GM20000 (cell line): ENCODE results near the gene ABHD14A.
"Not testable (repeated sequence)": the region's sequence is repeated elsewhere in the genome, so short reads cannot be mapped to it uniquely, and the experiment has no call there.

Experiments used
- DNase-seq: peaks from one replicate; pipeline ENCODE4 v3.0.0; 2012; ENCODE audit warnings: low spot score
- TF ChIP-seq, protein P1 (sequence below): IDR thresholded peaks from 2 replicates; pipeline ENCODE4 v1.5.1; 2012; ENCODE audit warnings: mild to moderate bottlenecking, control low read depth; ENCODE audit errors: extremely low read depth, missing control alignments

The ABHD14A gene

DNA sequence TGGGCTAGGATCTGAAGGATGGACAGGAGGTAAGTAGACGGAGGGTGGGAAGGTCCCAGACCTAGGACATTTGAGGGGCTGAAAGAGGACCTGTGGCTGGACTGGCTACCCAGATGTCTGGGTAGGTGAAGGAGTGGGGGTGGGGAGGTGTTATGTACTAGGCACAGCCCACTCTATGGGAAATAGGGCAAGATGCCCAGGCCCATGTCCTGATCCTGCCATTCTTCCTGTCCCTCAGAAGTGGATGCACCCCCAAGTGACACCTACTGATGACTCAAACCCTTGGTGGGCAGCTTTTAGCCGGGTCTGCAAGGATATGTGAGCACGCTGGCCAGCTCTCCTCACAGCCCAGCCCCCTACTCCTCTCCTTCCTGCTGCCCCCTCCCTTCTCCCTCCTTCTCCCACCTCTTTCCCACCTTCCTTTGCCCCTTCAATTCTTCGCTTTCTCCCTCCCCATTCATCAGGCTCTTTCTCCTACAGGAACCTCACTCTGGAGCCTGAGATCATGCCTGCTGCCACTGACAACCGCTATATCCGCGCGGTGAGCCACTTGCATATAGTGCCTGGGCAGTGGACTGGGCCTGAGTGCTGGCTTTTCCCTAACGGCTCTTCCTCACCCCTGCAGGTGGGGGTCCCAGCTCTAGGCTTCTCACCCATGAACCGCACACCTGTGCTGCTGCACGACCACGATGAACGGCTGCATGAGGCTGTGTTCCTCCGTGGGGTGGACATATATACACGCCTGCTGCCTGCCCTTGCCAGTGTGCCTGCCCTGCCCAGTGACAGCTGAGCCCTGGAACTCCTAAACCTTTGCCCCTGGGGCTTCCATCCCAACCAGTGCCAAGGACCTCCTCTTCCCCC lies 13.7 kb downstream of the ABHD14A start:
- TF ChIP-seq, protein P1, sequence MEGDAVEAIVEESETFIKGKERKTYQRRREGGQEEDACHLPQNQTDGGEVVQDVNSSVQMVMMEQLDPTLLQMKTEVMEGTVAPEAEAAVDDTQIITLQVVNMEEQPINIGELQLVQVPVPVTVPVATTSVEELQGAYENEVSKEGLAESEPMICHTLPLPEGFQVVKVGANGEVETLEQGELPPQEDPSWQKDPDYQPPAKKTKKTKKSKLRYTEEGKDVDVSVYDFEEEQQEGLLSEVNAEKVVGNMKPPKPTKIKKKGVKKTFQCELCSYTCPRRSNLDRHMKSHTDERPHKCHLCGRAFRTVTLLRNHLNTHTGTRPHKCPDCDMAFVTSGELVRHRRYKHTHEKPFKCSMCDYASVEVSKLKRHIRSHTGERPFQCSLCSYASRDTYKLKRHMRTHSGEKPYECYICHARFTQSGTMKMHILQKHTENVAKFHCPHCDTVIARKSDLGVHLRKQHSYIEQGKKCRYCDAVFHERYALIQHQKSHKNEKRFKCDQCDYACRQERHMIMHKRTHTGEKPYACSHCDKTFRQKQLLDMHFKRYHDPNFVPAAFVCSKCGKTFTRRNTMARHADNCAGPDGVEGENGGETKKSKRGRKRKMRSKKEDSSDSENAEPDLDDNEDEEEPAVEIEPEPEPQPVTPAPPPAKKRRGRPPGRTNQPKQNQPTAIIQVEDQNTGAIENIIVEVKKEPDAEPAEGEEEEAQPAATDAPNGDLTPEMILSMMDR, result no peak

DNA sequence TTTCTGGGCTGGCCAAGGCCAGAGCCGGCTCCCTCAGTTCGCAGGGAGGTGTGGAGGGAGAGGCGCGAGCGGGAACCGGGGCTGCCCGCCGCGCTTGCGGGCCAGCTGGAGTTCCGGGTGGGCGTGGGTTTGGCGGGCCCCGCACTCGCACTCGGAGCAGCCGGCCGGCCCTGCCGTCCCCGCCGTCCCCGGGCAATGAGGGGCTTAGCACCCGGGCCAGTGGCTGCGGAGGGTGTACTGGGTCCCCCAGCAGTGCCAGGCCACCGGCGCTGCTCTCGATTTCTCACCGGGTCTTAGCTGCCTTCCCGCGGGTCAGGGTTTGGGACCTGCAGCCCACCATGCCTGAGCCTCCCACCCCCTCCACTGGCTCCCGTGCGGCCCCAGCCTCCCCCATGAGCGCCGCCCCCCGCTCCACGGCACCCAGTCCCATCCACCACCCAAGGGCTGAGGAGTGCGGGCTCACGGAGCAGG lies 15.7 kb downstream of the ABHD14A start:
- DNase-seq, result not testable (repeated sequence)

More for the DNA sequence above, 13.7 kb downstream of the ABHD14A start:
- DNase-seq, result no peak

DNA sequence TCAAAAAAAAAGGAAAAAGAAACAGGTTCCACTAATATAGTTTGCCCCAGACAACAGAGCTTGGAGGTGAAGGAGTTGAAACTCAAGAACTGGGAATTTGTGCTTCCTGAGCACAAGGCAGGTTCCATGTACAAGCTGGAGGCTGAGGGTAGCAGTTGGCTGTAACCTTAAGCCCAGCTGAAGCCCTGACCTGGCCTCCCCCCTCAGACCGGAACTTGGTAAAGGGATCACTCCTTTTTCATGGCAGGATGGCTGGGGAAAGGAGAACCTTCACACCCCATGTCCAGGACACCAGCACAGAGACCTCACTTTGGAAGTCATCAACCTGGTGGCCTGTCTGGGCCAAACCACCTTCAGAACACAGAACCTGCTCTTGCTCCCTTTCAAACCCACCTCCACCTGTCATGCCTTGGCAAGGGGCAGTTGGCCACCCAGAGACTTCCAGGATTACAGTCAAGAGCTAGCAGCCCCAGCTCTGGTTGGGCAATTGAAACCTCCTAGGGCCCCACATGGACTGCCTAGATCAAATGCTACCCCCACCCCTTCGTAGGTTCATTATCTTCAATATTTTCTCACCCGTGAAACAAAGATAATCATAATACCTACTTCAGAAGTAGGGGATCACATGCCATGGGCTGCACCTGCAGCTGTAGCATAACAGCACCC lies 17.3 kb downstream of the ABHD14A start:
- no peak for DNase-seq
- TF ChIP-seq, protein P1, result no peak

DNA sequence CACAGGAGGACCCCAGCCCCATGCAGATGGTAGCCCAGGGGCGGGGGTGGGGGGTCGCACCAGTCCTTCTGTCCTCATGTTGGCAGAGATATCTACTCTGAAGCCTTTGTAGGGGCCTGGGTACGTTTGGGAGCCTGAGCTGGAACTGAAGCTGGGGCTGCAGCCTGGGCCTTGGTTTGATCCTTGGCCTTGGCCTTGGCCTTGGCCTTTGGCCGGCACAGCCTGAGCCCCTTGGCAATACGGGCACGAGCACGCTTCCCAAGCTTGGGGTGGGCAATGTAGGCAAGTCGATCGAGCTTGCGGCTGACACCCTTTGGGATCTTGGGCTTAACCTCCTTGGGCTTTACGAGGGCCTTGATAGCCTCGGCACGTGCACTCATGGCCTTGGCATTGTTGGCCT lies 18.8 kb downstream of the ABHD14A start:
- DNase-seq, result not testable (repeated sequence)

DNA sequence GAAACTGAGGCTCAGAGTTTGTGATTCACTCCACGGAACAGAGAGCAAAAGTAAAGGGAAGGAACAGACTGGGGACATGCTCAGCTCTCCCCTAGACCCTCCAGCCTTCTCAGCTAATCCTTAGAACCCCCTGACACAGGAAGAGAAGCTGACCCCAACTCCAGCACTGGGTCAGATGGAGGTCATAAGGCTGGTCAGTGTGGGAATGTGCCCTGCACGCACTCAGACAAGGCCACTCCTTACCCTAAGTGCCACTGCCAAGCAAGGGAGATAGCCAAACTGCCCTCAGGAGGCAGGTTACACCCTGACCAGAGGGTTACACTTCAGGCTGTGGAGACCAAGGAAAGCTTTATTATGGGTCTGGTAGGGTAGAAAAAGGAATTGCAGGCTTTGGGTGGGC lies 19.7 kb downstream of the ABHD14A start:
- TF ChIP-seq, protein P1, result no peak

DNA sequence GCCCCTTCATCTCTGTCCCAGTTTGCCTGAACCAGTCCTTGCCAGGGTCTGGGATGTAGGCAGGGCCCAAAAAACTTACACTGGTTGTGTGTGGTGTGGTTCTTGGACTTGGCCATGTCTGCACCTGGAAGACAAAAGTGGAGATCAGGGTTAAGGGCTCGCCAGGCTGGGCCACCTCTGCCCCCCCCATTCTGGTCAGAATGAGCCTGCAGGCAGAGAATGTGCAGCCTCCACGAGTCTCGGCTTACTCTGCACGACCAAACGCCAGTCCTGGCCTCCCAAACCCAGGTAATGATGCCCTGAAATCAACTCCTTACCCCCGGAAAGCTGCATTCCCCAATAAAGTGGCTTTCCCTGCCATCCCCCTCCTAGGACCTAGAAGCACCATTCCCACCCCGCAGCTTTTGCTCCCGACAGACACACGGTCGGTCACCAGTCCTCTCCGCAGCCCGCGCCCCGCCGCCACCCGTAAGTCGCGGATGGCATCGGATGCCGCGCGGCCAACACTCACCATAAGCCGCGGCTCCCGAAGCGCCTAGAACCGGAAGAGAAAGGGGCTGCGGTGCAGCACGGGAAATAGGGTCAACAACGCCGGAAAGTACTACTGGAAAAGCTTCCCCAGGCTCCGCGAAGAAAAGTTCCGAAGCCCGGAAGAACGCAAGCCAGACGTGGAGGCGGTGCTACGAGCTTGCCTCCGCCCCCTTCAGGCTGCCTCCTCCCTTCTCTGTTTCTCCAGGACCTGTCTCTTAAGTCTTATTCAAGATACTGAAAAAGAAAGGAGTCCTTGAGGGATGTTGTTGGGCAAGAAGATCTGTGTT lies 20.7 kb downstream of the ABHD14A start, which contains the start of gene RPL29:
Gene RPL29, minus strand, starts transcription at position 550 of the 818 bp plus-strand sequence. Its CDS starts 434 bp downstream, at position 116.
- TF ChIP-seq, protein P1, result no peak

More for the DNA sequence above, 19.7 kb downstream of the ABHD14A start:
- no peak for DNase-seq

DNA sequence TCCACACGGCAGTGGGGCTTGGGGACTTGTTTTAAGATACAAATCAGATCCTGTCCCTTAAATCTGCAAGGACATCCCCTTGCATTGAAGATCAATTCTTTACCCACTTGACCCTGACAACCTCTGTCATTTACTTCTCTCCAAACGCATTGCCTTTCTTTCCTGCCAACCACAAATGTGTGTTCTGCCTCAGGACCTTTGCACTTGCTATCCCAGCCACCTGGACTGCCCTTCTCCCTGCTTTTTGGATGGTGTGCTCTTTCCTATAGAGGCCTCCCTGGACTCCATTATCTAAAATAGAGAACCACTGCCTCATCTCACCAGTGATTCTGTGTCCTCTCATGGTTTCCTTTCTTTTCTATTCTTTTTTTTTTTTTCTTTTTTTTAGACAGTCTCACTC lies 22.3 kb downstream of the ABHD14A start:
- no peak for DNase-seq
- TF ChIP-seq, protein P1, result no peak

More for the DNA sequence above, 20.7 kb downstream of the ABHD14A start, which contains the start of gene RPL29:
- DNase-seq, result peak; percentile 94
